Panc1 (cell line): ENCODE measurements around the gene FILIP1L. TPM values are rescaled to one million over a fixed set of nuclear protein-coding genes. Genes with fewer than 3 reads are reported as not detected.

Experiments used
- ATAC-seq: fragments of 200-7000 bp; cut with Tn5 transposase; 2 replicates; pipeline ENCODE4 v1.9.1; 2020; ENCODE audit warnings: mild to moderate bottlenecking, moderate library complexity
- BruUV-seq: library from RNA; stranded (reverse); fragments of 400-500 nt; replicated peaks from 2 replicates; lab custom pipeline; 2021; lab: Mats Ljungman, UMichigan
- CTCF ChIA-PET: fragments of 300-600 bp; sonication (Branson Sonifier 250); formaldehyde crosslinking; loops from one replicate; lab custom pipeline; 2022; ENCODE audit warnings: antibody characterized with exemption; lab: Charles Lee
- POLR2A ChIA-PET: fragments of 300-600 bp; sonication (Branson Sonifier 250); formaldehyde crosslinking; loops from one replicate; lab custom pipeline; 2022; ENCODE audit warnings: antibody characterized with exemption; lab: Charles Lee
- DNase-seq: peaks from one replicate; pipeline ENCODE4 v3.0.0-alpha.2; 2010; ENCODE audit warnings: low read depth, low spot score
- H3K27ac ChIP-seq: 2 replicates; pipeline ENCODE4 v1.5.1; 2011; ENCODE audit warnings: mild to moderate bottlenecking, low read length, inconsistent platforms
- H3K27me3 ChIP-seq: fragments of 200-500 bp; sonication (Bioruptor generic); 2 replicates; pipeline ENCODE4 v1.6.0; 2014; ENCODE audit warnings: low read length, inconsistent platforms; ENCODE audit not compliant: control insufficient read depth, insufficient read depth
- H3K36me3 ChIP-seq: fragments of 200-500 bp; sonication (Bioruptor generic); 2 replicates; pipeline ENCODE4 v1.5.1; 2014; ENCODE audit warnings: inconsistent platforms, mild to moderate bottlenecking, low read length, moderate library complexity; ENCODE audit not compliant: control insufficient read depth, insufficient read depth
- H3K4me1 ChIP-seq: 2 replicates; pipeline ENCODE4 v1.5.1; 2011; ENCODE audit warnings: inconsistent platforms, mild to moderate bottlenecking, low read length, moderate library complexity; ENCODE audit not compliant: control insufficient read depth, insufficient read depth
- H3K4me3 ChIP-seq, 2 experiments: 2 replicates each; pipeline ENCODE4 v1.5.1; 2011 to 2012; ENCODE audit warnings: low read depth in 2 of 2, low read length in 2 of 2, mild to moderate bottlenecking in 2 of 2, inconsistent platforms in 1 of 2, moderate library complexity in 1 of 2
- H3K9me3 ChIP-seq: fragments of 200-500 bp; sonication (Bioruptor generic); 2 replicates; pipeline ENCODE4 v1.5.1; 2014; ENCODE audit warnings: low read depth, mild to moderate bottlenecking, inconsistent platforms, low read length, moderate library complexity; ENCODE audit not compliant: control insufficient read depth, insufficient read depth
- POLR2AphosphoS5 ChIP-seq: IDR thresholded peaks from 2 replicates; pipeline ENCODE4 v1.6.1; 2012; ENCODE audit warnings: mild to moderate bottlenecking, low read depth, low read length, moderate library complexity
- SIN3A ChIP-seq: IDR thresholded peaks from 2 replicates; pipeline ENCODE4 v1.6.1; 2012; ENCODE audit warnings: low read depth, mild to moderate bottlenecking, low read length, moderate library complexity, borderline replicate concordance; ENCODE audit not compliant: insufficient read depth
- TCF7L2 ChIP-seq: IDR thresholded peaks from 2 replicates; pipeline ENCODE4 v1.6.1; 2011; ENCODE audit warnings: mild to moderate bottlenecking, low read depth, low read length, inconsistent platforms
- in situ Hi-C: cut with HindIII; loops from 2 replicates; pipeline ENCODE4 v1.10.0; 2016; ENCODE audit warnings: low sequenced_read_pairs, low pct_unique_long_range_greater_than_20kb
- intact Hi-C: fragments of 100-400 bp; cut with micrococcal nuclease; formaldehyde crosslinking; loops from one replicate; pipeline ENCODE4 v1.10.0; 2022; ENCODE audit not compliant: unreplicated experiment
- total RNA-seq: library from RNA; stranded (reverse); gene quantifications from one replicate; pipeline ENCODE4 v1.2.1, GENCODE V29; 2021; ENCODE audit not compliant: unreplicated experiment
- TF ChIP-seq, protein P1 (sequence below), 2 experiments: IDR thresholded peaks; 2 replicates each; pipeline ENCODE4 v1.6.1; 2011 to 2012; ENCODE audit warnings: low read depth in 2 of 2, control low read depth in 1 of 2, low read length in 1 of 2, mild to moderate bottlenecking in 1 of 2, moderate library complexity in 1 of 2; ENCODE audit not compliant: insufficient read depth in 1 of 2
- TF ChIP-seq, protein P2 (sequence below): fragments of 450-650 bp; IDR thresholded peaks from 2 replicates; pipeline ENCODE4 v1.5.1; 2017; ENCODE audit warnings: mild to moderate bottlenecking

Gene FILIP1L
- total RNA-seq, 1 experiment from 2014 or later, result 3.2 TPM

DNA sequence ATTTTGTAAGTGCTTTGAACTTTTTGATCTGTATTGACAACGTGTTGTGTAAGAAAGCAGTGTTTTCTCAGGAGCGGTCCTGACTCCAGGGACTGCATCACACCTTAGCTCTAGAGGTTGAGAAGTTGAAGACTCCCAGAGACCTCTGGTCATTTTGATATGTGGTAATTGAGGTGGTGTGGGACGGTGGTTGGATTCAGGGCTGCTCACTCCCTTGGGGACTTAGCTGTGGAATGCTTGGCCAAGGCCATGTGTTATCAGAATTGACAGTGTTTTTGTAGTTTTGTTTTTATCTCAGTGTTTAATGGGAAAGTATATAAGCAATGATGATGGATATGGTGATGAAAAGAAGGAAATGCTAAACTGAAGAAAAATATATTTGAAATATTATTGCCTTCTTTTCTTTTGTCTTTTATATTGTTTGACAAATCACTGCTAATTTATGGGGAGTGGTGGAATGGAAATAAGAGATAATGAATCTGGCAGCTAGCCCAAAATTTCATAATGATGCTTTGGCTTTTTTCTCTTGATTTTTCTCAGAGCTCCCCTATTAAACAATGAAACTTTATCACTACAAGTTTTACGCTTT, 280.6 kb downstream of the FILIP1L start:
- Histone ChIP-seq H3K4me1 (no peaks in the 10 kb centered on the region), H3K9me3 (no peaks in the 10 kb centered on the region), H3K36me3 (no peaks in the 10 kb centered on the region), H3K27me3 (no peaks in the 10 kb centered on the region), H3K27ac (no peak overlapping the region; the same call in 1 of the 2 replicates), H3K4me3 (no peak overlapping the region)
- ChIA-PET POLR2A (interaction anchor here (1.5 kb wide), 1 partner anchor 427 kb away, joined by 4 read pairs; the partner anchor contains the start of gene TBC1D23), CTCF (interaction anchor here (1.2 kb wide), 1 partner anchor 10 kb away, joined by 3 read pairs; no protein-coding TSS in a partner anchor)
- in situ Hi-C loops, result no loop called here
- DNase-seq, result no peak
- ATAC-seq, result no peak
- intact Hi-C loops, result loop anchor here (2.0 to 5.0 kb wide), 2 partner anchors 423 to 759 kb away; no protein-coding TSS in a partner anchor
- no TSS peak for BruUV-seq
- no peak for TF ChIP-seq TCF7L2
- TF ChIP-seq, protein P1, sequence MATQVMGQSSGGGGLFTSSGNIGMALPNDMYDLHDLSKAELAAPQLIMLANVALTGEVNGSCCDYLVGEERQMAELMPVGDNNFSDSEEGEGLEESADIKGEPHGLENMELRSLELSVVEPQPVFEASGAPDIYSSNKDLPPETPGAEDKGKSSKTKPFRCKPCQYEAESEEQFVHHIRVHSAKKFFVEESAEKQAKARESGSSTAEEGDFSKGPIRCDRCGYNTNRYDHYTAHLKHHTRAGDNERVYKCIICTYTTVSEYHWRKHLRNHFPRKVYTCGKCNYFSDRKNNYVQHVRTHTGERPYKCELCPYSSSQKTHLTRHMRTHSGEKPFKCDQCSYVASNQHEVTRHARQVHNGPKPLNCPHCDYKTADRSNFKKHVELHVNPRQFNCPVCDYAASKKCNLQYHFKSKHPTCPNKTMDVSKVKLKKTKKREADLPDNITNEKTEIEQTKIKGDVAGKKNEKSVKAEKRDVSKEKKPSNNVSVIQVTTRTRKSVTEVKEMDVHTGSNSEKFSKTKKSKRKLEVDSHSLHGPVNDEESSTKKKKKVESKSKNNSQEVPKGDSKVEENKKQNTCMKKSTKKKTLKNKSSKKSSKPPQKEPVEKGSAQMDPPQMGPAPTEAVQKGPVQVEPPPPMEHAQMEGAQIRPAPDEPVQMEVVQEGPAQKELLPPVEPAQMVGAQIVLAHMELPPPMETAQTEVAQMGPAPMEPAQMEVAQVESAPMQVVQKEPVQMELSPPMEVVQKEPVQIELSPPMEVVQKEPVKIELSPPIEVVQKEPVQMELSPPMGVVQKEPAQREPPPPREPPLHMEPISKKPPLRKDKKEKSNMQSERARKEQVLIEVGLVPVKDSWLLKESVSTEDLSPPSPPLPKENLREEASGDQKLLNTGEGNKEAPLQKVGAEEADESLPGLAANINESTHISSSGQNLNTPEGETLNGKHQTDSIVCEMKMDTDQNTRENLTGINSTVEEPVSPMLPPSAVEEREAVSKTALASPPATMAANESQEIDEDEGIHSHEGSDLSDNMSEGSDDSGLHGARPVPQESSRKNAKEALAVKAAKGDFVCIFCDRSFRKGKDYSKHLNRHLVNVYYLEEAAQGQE (IDR thresholded peaks at IDR 0.05; ENCODE audit: insufficient read depth in 1 of 2, low read depth in 2 of 2, low read length in 1 of 2), result no peak

DNA sequence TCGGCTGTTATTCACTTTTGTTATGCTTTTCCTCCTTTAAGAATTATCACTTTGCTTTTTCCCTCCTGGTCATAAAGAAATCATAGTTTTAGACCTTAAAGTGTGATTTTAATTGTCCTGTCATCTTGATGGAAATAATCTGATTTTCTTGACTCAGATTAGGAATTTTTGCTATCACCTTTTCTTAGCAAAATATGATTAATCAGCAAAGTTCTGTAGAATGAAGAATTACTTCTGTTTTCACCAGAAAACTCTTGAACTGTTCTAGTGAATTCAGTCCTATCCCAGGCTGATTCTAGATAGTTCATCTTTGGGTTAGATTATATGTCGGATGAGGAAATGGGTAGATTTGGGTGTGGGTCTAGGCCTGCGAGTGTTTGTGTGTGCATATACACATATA, 284.5 kb downstream of the FILIP1L start:
- peaks cover 7% of the 10 kb centered on the region; the same call in 1 of the 2 replicates for H3K4me1 ChIP-seq
- no TSS peak for BruUV-seq
- no peaks in the 10 kb centered on the region for H3K36me3 ChIP-seq
- no peak overlapping the region for H3K27ac ChIP-seq
- DNase-seq (no peak), ATAC-seq (no peak)
- no peaks in the 10 kb centered on the region for H3K27me3 ChIP-seq
- intact Hi-C loops (loop anchor here (5.0 kb wide), 1 partner anchor 762 kb away; no protein-coding TSS in a partner anchor), in situ Hi-C loops (no loop called here)
- CTCF ChIA-PET, result interaction anchor here (1.0 kb wide), 1 partner anchor 425 kb away, joined by 7 read pairs; no protein-coding TSS in a partner anchor
- TF ChIP-seq TCF7L2, result no peak
- TF ChIP-seq, protein P1 (IDR thresholded peaks at IDR 0.05; ENCODE audit: insufficient read depth in 1 of 2, low read depth in 2 of 2, low read length in 1 of 2), result no peak
- no peak for TF ChIP-seq SIN3A
- TF ChIP-seq, protein P2, sequence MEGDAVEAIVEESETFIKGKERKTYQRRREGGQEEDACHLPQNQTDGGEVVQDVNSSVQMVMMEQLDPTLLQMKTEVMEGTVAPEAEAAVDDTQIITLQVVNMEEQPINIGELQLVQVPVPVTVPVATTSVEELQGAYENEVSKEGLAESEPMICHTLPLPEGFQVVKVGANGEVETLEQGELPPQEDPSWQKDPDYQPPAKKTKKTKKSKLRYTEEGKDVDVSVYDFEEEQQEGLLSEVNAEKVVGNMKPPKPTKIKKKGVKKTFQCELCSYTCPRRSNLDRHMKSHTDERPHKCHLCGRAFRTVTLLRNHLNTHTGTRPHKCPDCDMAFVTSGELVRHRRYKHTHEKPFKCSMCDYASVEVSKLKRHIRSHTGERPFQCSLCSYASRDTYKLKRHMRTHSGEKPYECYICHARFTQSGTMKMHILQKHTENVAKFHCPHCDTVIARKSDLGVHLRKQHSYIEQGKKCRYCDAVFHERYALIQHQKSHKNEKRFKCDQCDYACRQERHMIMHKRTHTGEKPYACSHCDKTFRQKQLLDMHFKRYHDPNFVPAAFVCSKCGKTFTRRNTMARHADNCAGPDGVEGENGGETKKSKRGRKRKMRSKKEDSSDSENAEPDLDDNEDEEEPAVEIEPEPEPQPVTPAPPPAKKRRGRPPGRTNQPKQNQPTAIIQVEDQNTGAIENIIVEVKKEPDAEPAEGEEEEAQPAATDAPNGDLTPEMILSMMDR, result no peak
- TF ChIP-seq POLR2AphosphoS5, result no peak
- no peaks in the 10 kb centered on the region for H3K9me3 ChIP-seq
- POLR2A ChIA-PET, result no interaction called here
- no peak overlapping the region for H3K4me3 ChIP-seq
